CD4-positive, alpha-beta T cell treated with Interferon gamma for 1 hour (primary cell): ENCODE measurements around the gene MOB1B.
"Not testable (repeated sequence)": the region's sequence is repeated elsewhere in the genome, so short reads cannot be mapped to it uniquely, and the experiment has no call there.

Experiments used
- DNase-seq: peaks from one replicate; pipeline ENCODE4 v3.0.0-alpha.2; 2020

MOB1B gene

GRCh38 chr4:71009890-71010588 lies 107.9 kb downstream of the MOB1B start:
- DNase-seq = no peak

- DNase-seq = no peak
Measured at GRCh38 chr4:71011451-71011850, 109.3 kb downstream of the MOB1B start.

GRCh38 chr4:71017391-71017790 lies 115.2 kb downstream of the MOB1B start:
- DNase-seq = not testable (repeated sequence)

- no peak for DNase-seq
Measured at GRCh38 chr4:71020611-71021010, 118.4 kb downstream of the MOB1B start.

GRCh38 chr4:71025654-71026053 lies 123.5 kb downstream of the MOB1B start:
- no peak for DNase-seq

- no peak for DNase-seq
Measured at GRCh38 chr4:71026086-71026485, 123.9 kb downstream of the MOB1B start.

GRCh38 chr4:71027611-71028010 lies 125.4 kb downstream of the MOB1B start:
- no peak for DNase-seq

GRCh38 chr4:71029504-71029903 lies 127.3 kb downstream of the MOB1B start:
- no peak for DNase-seq

- DNase-seq = not testable (repeated sequence)
Measured at GRCh38 chr4:71032106-71032505, 129.9 kb downstream of the MOB1B start.
